Activated CD4-positive, CD25-positive, alpha-beta regulatory T cell treated with anti-CD3 and anti-CD28 coated beads, Interleukin-2, amount 50 U/mL, for 24 hours (primary cell): Measurements from ENCODE around the gene GALNT1.
"Not testable (repeated sequence)": the region's sequence is repeated elsewhere in the genome, so short reads cannot be mapped to it uniquely, and the experiment has no call there.

ENCODE experiments used
- ATAC-seq, 2 donors: fragments of 150-1000 bp; cut with Tn5 transposase; one replicate each; pipeline ENCODE4 v1.10.0; 2021; ENCODE audit warnings: mild to moderate bottlenecking in 1 of 2, moderate library complexity in 1 of 2

GALNT1 gene

GRCh38 chr18:35581546-35581897, at the start of gene GALNT1:
Gene GALNT1 (plus strand): TSS chr18:35581740. CDS start chr18:35654663, 72,923 bp downstream.
- ATAC-seq = peak in 1 of 2 donors; percentile 7

- no peak for ATAC-seq
Observed at GRCh38 chr18:35533916-35534405, 47.6 kb upstream of the GALNT1 start.

GRCh38 chr18:35535297-35535696, 46.2 kb upstream of the GALNT1 start:
- ATAC-seq = no peak

GRCh38 chr18:35542356-35542755, 39.2 kb upstream of the GALNT1 start:
- no peak for ATAC-seq

- no peak for ATAC-seq
Observed at GRCh38 chr18:35547008-35547605, 34.4 kb upstream of the GALNT1 start.

- no peak for ATAC-seq
Observed at GRCh38 chr18:35549564-35549963, 32.0 kb upstream of the GALNT1 start.

- ATAC-seq = no peak
Observed at GRCh38 chr18:35553300-35553699, 28.2 kb upstream of the GALNT1 start.

GRCh38 chr18:35555538-35555937, 26.0 kb upstream of the GALNT1 start:
- not testable (repeated sequence) for ATAC-seq

GRCh38 chr18:35559867-35560266, 21.7 kb upstream of the GALNT1 start:
- ATAC-seq = no peak

GRCh38 chr18:35564795-35565453, 16.6 kb upstream of the GALNT1 start:
- no peak for ATAC-seq

GRCh38 chr18:35566019-35566418, 15.5 kb upstream of the GALNT1 start:
- ATAC-seq = no peak

GRCh38 chr18:35570182-35570581, 11.4 kb upstream of the GALNT1 start:
- no peak for ATAC-seq

GRCh38 chr18:35571138-35571537, 10.4 kb upstream of the GALNT1 start:
- ATAC-seq = no peak

- ATAC-seq = no peak
Observed at GRCh38 chr18:35572644-35573043, 8.9 kb upstream of the GALNT1 start.

- no peak for ATAC-seq
Observed at GRCh38 chr18:35573531-35573930, 8.0 kb upstream of the GALNT1 start.

GRCh38 chr18:35576240-35576845, 5.2 kb upstream of the GALNT1 start:
- ATAC-seq = not testable (repeated sequence)

- peak; percentile 68 for ATAC-seq
Observed at GRCh38 chr18:35577045-35577848, 4.3 kb upstream of the GALNT1 start.

- no peak for ATAC-seq
Observed at GRCh38 chr18:35578481-35578880, 3.1 kb upstream of the GALNT1 start.

GRCh38 chr18:35578936-35579335, 2.6 kb upstream of the GALNT1 start:
- no peak for ATAC-seq

GRCh38 chr18:35580701-35581539, 620 bp upstream of the GALNT1 start:
- ATAC-seq = peak; percentile 54 to 59

GRCh38 chr18:35581898-35582641, 530 bp downstream of the GALNT1 start:
- no peak for ATAC-seq
